Omental fat pad (tissue), 4 donors: ENCODE data around the gene CDK5RAP2. TPM values are rescaled to one million over a fixed set of nuclear protein-coding genes. Genes with fewer than 3 reads are reported as not detected.

ENCODE experiments used
- ATAC-seq: fragments of 150-250 bp; one replicate; pipeline ENCODE4 v1.9.1; 2016; ENCODE audit warnings: mild to moderate bottlenecking, moderate library complexity; ENCODE audit not compliant: low FRiP score
- DNase-seq: peaks from one replicate; pipeline ENCODE4 v3.0.0-alpha.2; 2019; ENCODE audit warnings: low spot score
- CTCF ChIP-seq, 3 donors: fragments of 450-650 bp; IDR thresholded peaks; one replicate each; pipeline ENCODE4 v1.5.1; 2016 to 2017; ENCODE audit warnings: antibody characterized with exemption in 3 of 3, mild to moderate bottlenecking in 3 of 3, moderate library complexity in 2 of 3
- total RNA-seq, 4 donors: library from RNA; depleted of rRNA; stranded (reverse); fragments of >200 nt; gene quantifications; one replicate each; pipeline ENCODE4 v1.1.0, GENCODE V29; 2016

CDK5RAP2 gene
- total RNA-seq, 4 donors from 2014 or later = 32.8 to 47.6 (median 39.4) TPM

- DNase-seq (no peak), ATAC-seq (no peak)
- TF ChIP-seq CTCF (IDR thresholded peaks at IDR 0.05) = no peak
Measured at GRCh38 chr9:120391691-120392090, 188.3 kb downstream of the CDK5RAP2 start.

- DNase-seq (no peak), ATAC-seq (no peak)
- no peak for TF ChIP-seq CTCF (IDR thresholded peaks at IDR 0.05)
Measured at GRCh38 chr9:120390637-120391190, 189.3 kb downstream of the CDK5RAP2 start.

GRCh38 chr9:120389867-120390266 is 190.1 kb downstream of the CDK5RAP2 start:
- ATAC-seq (no peak), DNase-seq (no peak)
- no peak for TF ChIP-seq CTCF (IDR thresholded peaks at IDR 0.05)

GRCh38 chr9:120389300-120389699 is 190.7 kb downstream of the CDK5RAP2 start:
- ATAC-seq = no peak
- DNase-seq = no peak
- TF ChIP-seq CTCF (IDR thresholded peaks at IDR 0.05) = no peak

GRCh38 chr9:120388003-120388855 is 191.7 kb downstream of the CDK5RAP2 start:
- DNase-seq = no peak
- no peak for TF ChIP-seq CTCF (IDR thresholded peaks at IDR 0.05)
- no peak for ATAC-seq

- DNase-seq (no peak), ATAC-seq (no peak)
- no peak for TF ChIP-seq CTCF (IDR thresholded peaks at IDR 0.05)
Measured at GRCh38 chr9:120387257-120388002, 192.5 kb downstream of the CDK5RAP2 start.
